Astrocyte (in vitro differentiated cells and primary cell): ENCODE data around the gene RPS3A. TPM values are rescaled to one million over a fixed set of nuclear protein-coding genes. Genes with fewer than 3 reads are reported as not detected.

Experiments used
- DNase-seq: peaks from one replicate; pipeline ENCODE4 v3.0.0-alpha.2; 2010; ENCODE audit warnings: low read depth
- FAIRE-seq: peaks from 2 replicates; lab custom pipeline; 2011; peaks lifted over from hg19 to GRCh38; lab: Jason Lieb, UNC
- H2AFZ ChIP-seq: 2 replicates; pipeline ENCODE4 v1.6.0; 2012; ENCODE audit warnings: low read depth, low read length, inconsistent platforms
- H3K27ac ChIP-seq: 2 replicates; pipeline ENCODE4 v1.5.1; 2011; ENCODE audit warnings: low read depth, low read length, inconsistent platforms
- H3K27me3 ChIP-seq: 2 replicates; pipeline ENCODE4 v1.6.0; 2011; ENCODE audit warnings: low read length, inconsistent platforms; ENCODE audit not compliant: insufficient read depth
- H3K36me3 ChIP-seq: 2 replicates; pipeline ENCODE4 v1.5.1; 2011; ENCODE audit warnings: low read length, inconsistent platforms; ENCODE audit not compliant: insufficient read depth
- H3K4me1 ChIP-seq: 2 replicates; pipeline ENCODE4 v1.5.1; 2011; ENCODE audit warnings: low read length, inconsistent platforms; ENCODE audit not compliant: insufficient read depth
- H3K4me2 ChIP-seq: 2 replicates; pipeline ENCODE4 v1.6.0; 2012; ENCODE audit warnings: low read length, inconsistent platforms
- H3K4me3 ChIP-seq: 2 replicates; pipeline ENCODE4 v1.5.1; 2011; ENCODE audit warnings: low read depth, mild to moderate bottlenecking, low read length, inconsistent platforms; ENCODE audit not compliant: insufficient read depth
- H3K79me2 ChIP-seq: 2 replicates; pipeline ENCODE4 v1.6.0; 2012; ENCODE audit warnings: mild to moderate bottlenecking, low read length, inconsistent platforms; ENCODE audit not compliant: insufficient read depth
- H3K9ac ChIP-seq: 2 replicates; pipeline ENCODE4 v1.6.0; 2012; ENCODE audit warnings: mild to moderate bottlenecking, low read length, inconsistent platforms
- H3K9me3 ChIP-seq: 2 replicates; pipeline ENCODE4 v1.5.1; 2012; ENCODE audit warnings: low read depth, mild to moderate bottlenecking, low read length, inconsistent platforms; ENCODE audit not compliant: insufficient read depth
- H4K20me1 ChIP-seq: 2 replicates; pipeline ENCODE4 v1.6.0; 2012; ENCODE audit warnings: low read length, inconsistent platforms; ENCODE audit not compliant: insufficient read depth
- H3K27ac Mint-ChIP-seq: one replicate; pipeline ENCODE4 v1.8.0; 2021; ENCODE audit warnings: mild to moderate bottlenecking, mixed read lengths; ENCODE audit not compliant: unreplicated experiment
- H3K27me3 Mint-ChIP-seq: one replicate; pipeline ENCODE4 v1.8.0; 2021; ENCODE audit warnings: low read depth, mixed read lengths; ENCODE audit not compliant: unreplicated experiment
- H3K36me3 Mint-ChIP-seq: one replicate; pipeline ENCODE4 v1.8.0; 2021; ENCODE audit warnings: low read depth, mixed read lengths; ENCODE audit not compliant: unreplicated experiment
- H3K4me1 Mint-ChIP-seq: one replicate; pipeline ENCODE4 v1.8.0; 2021; ENCODE audit warnings: low read depth, mixed read lengths; ENCODE audit not compliant: unreplicated experiment
- H3K4me3 Mint-ChIP-seq: one replicate; pipeline ENCODE4 v1.8.0; 2021; ENCODE audit warnings: mild to moderate bottlenecking, moderate library complexity, mixed read lengths; ENCODE audit not compliant: unreplicated experiment
- H3K9me3 Mint-ChIP-seq: one replicate; pipeline ENCODE4 v1.8.0; 2021; ENCODE audit warnings: mild to moderate bottlenecking, mixed read lengths; ENCODE audit not compliant: unreplicated experiment
- CTCF ChIP-seq: IDR thresholded peaks from 2 replicates; pipeline ENCODE4 v1.5.1; 2011; ENCODE audit warnings: low read depth, mild to moderate bottlenecking, inconsistent platforms, low read length, moderate library complexity; ENCODE audit not compliant: insufficient read depth
- EZH2 ChIP-seq: IDR thresholded peaks from 2 replicates; pipeline ENCODE4 v1.6.1; 2012; ENCODE audit warnings: mild to moderate bottlenecking, low read length, inconsistent platforms; ENCODE audit not compliant: insufficient read depth
- total RNA-seq: library from RNA; stranded (reverse); gene quantifications from 2 replicates; pipeline ENCODE4 v1.2.1, GENCODE V29; 2021

Gene RPS3A
- total RNA-seq, 1 donor from 2014 or later: 1,351 TPM

- FAIRE-seq (no peak), DNase-seq (no peak)
- H3K27ac ChIP-seq: no peak overlapping the region
- H2AFZ ChIP-seq: no peak overlapping the region
- no peak overlapping the region for H3K4me2 ChIP-seq
- no peaks in the 10 kb centered on the region for H3K4me1 ChIP-seq
- TF ChIP-seq CTCF: no peak
- no peak for TF ChIP-seq EZH2
- no peaks in the 10 kb centered on the region for H3K9me3 ChIP-seq
- H3K79me2 ChIP-seq: no peaks in the 10 kb centered on the region
- peaks cover 16% of the 10 kb centered on the region for H3K36me3 Mint-ChIP-seq
- H3K27ac Mint-ChIP-seq: no peak overlapping the region
- H3K4me3 ChIP-seq: no peak overlapping the region
- no peaks in the 10 kb centered on the region for H3K4me1 Mint-ChIP-seq
- no peak overlapping the region for H3K9ac ChIP-seq
- no peaks in the 10 kb centered on the region for H4K20me1 ChIP-seq
- no peak overlapping the region for H3K4me3 Mint-ChIP-seq
- no peaks in the 10 kb centered on the region for H3K27me3 Mint-ChIP-seq
- no peaks in the 10 kb centered on the region for H3K27me3 ChIP-seq
- peaks cover 8% of the 10 kb centered on the region for H3K36me3 ChIP-seq
- H3K9me3 Mint-ChIP-seq: no peaks in the 10 kb centered on the region
Observed at GRCh38 chr4:151153585-151153984, 54.2 kb downstream of the RPS3A start.

Other genes with a start within 250 kb of the RPS3A start
- gene LRBA, start 84.3 kb upstream of the RPS3A start, total RNA-seq: 24.2 and 25.3 TPM in 2 replicates
- gene PRSS48, start 177.5 kb downstream of the RPS3A start, total RNA-seq: not detected in 2 replicates
- 57.2 and 66.5 TPM in 2 replicates for gene SH3D19, start 226.0 kb downstream of the RPS3A start, total RNA-seq